ENCODE results near the gene SERPINB3.

SERPINB3 gene

DNA sequence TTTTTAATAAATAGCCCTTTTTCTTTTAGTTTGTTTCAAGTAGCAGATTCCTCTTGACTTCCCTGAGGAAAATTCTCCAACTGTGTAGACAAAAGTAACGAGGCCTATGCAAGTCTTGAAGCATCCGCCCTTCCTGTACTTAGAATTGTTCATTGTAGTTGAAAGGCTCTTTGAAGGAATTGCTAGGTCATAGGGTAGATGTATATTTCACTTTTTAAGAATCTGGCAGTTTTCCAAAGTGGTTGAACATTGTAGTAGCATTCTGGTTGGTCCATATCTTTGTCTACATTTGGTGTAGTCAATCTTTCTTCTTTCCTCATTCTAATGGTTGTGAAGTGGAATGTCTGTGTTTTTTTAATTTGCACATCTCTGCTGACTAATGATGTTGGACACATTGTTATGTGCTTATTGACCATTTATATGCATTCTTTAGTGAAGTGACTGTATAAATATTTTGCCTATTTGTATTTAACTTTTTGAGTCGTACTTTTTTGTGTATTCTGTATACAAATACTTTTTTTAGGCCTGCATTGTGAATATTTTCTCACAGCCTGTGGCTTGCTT lies 35.5 kb upstream of the SERPINB3 start:
- H3K9me3 ChIP-seq (ENCODE audit: control insufficient read depth, insufficient read depth, low read length): no peaks in the 10 kb centered on the region
- no peaks in the 10 kb centered on the region for H3K4me1 ChIP-seq (ENCODE audit: control insufficient read depth, low read length)
- no peaks in the 10 kb centered on the region for H3K36me3 ChIP-seq (ENCODE audit: control insufficient read depth, low read length)
- H3K4me2 ChIP-seq (ENCODE audit: low read length): no peak overlapping the region
- H3F3A ChIP-seq (ENCODE audit: control insufficient read depth, insufficient read depth): no peaks in the 10 kb centered on the region
- no peak overlapping the region for H3K4me3 ChIP-seq (ENCODE audit: low read length)
- no peak overlapping the region for H3K27ac ChIP-seq (ENCODE audit: low read depth, low read length)
- H4K20me1 ChIP-seq (ENCODE audit: control insufficient read depth, insufficient read depth, low read depth, low read length): no peaks in the 10 kb centered on the region
- no peaks in the 10 kb centered on the region for H3K79me2 ChIP-seq (ENCODE audit: control insufficient read depth, low read length)
- no peaks in the 10 kb centered on the region for H3K27me3 ChIP-seq (ENCODE audit: control insufficient read depth, low read length)
- no peaks in the 10 kb centered on the region for H3K9me2 ChIP-seq (replicated peaks; ENCODE audit: control insufficient read depth, low read length)
- TF ChIP-seq EZH2phosphoT487 (IDR thresholded peaks at IDR 0.05; ENCODE audit: borderline replicate concordance, low read length): no peak
- TF ChIP-seq, protein P1, sequence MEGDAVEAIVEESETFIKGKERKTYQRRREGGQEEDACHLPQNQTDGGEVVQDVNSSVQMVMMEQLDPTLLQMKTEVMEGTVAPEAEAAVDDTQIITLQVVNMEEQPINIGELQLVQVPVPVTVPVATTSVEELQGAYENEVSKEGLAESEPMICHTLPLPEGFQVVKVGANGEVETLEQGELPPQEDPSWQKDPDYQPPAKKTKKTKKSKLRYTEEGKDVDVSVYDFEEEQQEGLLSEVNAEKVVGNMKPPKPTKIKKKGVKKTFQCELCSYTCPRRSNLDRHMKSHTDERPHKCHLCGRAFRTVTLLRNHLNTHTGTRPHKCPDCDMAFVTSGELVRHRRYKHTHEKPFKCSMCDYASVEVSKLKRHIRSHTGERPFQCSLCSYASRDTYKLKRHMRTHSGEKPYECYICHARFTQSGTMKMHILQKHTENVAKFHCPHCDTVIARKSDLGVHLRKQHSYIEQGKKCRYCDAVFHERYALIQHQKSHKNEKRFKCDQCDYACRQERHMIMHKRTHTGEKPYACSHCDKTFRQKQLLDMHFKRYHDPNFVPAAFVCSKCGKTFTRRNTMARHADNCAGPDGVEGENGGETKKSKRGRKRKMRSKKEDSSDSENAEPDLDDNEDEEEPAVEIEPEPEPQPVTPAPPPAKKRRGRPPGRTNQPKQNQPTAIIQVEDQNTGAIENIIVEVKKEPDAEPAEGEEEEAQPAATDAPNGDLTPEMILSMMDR (IDR thresholded peaks at IDR 0.05; ENCODE audit: low read depth, low read length, poor library complexity, severe bottlenecking): no peak

GRCh38 chr18:63689064-63689463 lies 27.4 kb upstream of the SERPINB3 start:
- Histone ChIP-seq H3K9me2 (replicated peaks; ENCODE audit: control insufficient read depth, low read length) (no peaks in the 10 kb centered on the region), H3K4me1 (ENCODE audit: control insufficient read depth, low read length) (no peaks in the 10 kb centered on the region), H3F3A (ENCODE audit: control insufficient read depth, insufficient read depth) (no peaks in the 10 kb centered on the region), H3K36me3 (ENCODE audit: control insufficient read depth, low read length) (no peaks in the 10 kb centered on the region), H3K27ac (ENCODE audit: low read depth, low read length) (no peak overlapping the region), H3K4me3 (ENCODE audit: low read length) (no peak overlapping the region), H4K20me1 (ENCODE audit: control insufficient read depth, insufficient read depth, low read depth, low read length) (no peaks in the 10 kb centered on the region), H3K4me2 (ENCODE audit: low read length) (no peak overlapping the region), H3K79me2 (ENCODE audit: control insufficient read depth, low read length) (no peaks in the 10 kb centered on the region), H3K27me3 (ENCODE audit: control insufficient read depth, low read length) (no peaks in the 10 kb centered on the region), H3K9me3 (ENCODE audit: control insufficient read depth, insufficient read depth, low read length) (no peaks in the 10 kb centered on the region)
- no peak for TF ChIP-seq EZH2phosphoT487 (IDR thresholded peaks at IDR 0.05; ENCODE audit: borderline replicate concordance, low read length)
- TF ChIP-seq, protein P1 (IDR thresholded peaks at IDR 0.05; ENCODE audit: low read depth, low read length, poor library complexity, severe bottlenecking): no peak

DNA sequence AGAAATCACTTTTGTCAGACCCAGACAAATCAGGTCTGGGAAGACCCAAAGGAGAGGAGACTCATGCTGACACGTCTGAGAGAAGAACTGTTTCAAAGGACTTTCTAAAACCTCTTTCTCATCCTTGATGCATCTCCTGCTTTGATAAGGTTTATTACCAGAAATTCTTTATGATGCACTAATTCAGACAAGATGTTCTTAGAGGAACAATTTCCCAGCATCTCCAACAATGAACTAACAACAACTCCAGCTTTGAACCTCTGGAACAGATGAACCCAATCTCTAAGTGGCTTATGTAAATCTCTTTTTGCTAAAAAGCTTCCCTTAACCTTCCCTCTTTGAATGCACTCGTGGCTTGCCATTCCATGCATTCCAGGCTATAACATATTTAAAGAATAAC lies 25.2 kb upstream of the SERPINB3 start:
- H3K27me3 ChIP-seq (ENCODE audit: control insufficient read depth, low read length): no peaks in the 10 kb centered on the region
- no peaks in the 10 kb centered on the region; the same call in 1 of the 2 replicates for H3K9me3 ChIP-seq (ENCODE audit: control insufficient read depth, insufficient read depth, low read length)
- no peaks in the 10 kb centered on the region for H3K9me2 ChIP-seq (replicated peaks; ENCODE audit: control insufficient read depth, low read length)
- no peaks in the 10 kb centered on the region for H3K4me1 ChIP-seq (ENCODE audit: control insufficient read depth, low read length)
- TF ChIP-seq EZH2phosphoT487 (IDR thresholded peaks at IDR 0.05; ENCODE audit: borderline replicate concordance, low read length): no peak
- TF ChIP-seq, protein P1 (IDR thresholded peaks at IDR 0.05; ENCODE audit: low read depth, low read length, poor library complexity, severe bottlenecking): no peak
- no peak overlapping the region for H3K4me2 ChIP-seq (ENCODE audit: low read length)
- H3K4me3 ChIP-seq (ENCODE audit: low read length): no peak overlapping the region
- H3K79me2 ChIP-seq (ENCODE audit: control insufficient read depth, low read length): no peaks in the 10 kb centered on the region
- H3F3A ChIP-seq (ENCODE audit: control insufficient read depth, insufficient read depth): no peaks in the 10 kb centered on the region
- H3K27ac ChIP-seq (ENCODE audit: low read depth, low read length): no peak overlapping the region
- H3K36me3 ChIP-seq (ENCODE audit: control insufficient read depth, low read length): no peaks in the 10 kb centered on the region
- H4K20me1 ChIP-seq (ENCODE audit: control insufficient read depth, insufficient read depth, low read depth, low read length): no peaks in the 10 kb centered on the region
